NCI-H2227 (cell line): ENCODE results near the gene NFIB.
A peak's percentile ranks its signal among the peaks of the same experiment; 100 is the strongest.

ENCODE experiments used
- DNase-seq: peaks from one replicate; lab custom pipeline; 2025; ENCODE audit not compliant: unreplicated experiment; lab: John Stamatoyannopoulos, UW

Gene NFIB

DNA sequence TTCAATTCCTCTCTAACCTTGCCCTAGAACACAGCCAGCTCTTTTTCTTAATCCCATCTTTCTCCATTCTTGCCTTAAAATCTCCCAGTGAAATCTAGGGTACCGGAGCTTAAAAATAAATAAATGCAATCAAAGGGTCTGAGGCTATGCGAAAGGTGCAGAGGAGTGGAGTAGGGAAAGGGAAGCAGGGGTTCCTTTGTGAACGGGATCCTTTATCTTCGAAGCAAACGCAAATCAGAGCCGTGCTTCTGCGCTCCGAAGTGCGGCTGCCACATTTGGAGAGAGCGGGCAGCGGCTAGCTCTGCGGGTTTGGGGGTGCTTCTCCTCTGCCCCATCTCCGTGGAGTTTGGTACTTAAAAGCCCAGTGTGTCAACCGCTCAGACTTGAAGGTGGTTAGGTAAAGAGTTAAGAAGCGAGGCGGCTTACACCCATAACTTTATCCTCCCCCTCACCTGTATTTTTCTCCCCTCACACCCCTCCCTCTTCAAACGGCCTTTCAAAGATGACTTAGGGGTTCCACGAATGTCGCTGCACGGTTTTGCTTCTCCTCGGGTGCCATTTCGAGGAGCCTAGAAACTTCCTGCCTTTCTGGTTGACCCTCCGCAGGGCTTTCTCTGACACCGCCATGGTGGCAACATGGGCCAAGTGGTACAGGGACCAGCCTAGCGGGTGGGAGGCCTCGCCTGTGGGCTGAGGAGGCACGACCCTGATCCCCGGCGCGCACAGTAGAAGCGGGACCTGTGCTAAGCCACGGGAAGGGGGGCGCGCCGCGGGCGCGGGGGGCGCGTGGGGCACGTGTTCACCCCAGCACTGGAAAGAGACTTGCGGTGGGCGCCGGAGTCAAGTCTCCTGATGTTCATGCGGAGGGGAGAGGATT is 31.7 kb upstream of the NFIB start:
- peak; percentile 2 for DNase-seq

DNA sequence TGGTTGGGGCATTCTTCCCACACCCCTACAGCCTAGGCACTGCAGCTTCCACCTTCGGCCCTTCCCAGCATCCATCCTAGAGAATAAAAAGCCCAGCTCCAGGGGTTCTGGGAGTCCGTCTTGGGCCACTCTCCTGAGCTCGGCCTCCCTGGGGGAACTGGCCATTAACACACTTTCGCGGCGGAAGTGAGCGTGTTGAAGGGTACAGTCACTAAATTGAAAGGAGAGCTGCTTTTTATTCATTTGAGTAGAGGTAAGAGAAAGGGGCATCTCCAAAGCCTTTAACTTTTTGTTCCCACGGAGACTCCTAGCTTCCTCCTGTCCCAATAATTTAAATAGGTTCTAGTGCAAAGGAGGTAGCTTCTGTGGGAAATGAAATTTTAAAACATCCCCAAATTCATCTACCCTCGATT is 31.0 kb upstream of the NFIB start:
- DNase-seq: no peak

DNA sequence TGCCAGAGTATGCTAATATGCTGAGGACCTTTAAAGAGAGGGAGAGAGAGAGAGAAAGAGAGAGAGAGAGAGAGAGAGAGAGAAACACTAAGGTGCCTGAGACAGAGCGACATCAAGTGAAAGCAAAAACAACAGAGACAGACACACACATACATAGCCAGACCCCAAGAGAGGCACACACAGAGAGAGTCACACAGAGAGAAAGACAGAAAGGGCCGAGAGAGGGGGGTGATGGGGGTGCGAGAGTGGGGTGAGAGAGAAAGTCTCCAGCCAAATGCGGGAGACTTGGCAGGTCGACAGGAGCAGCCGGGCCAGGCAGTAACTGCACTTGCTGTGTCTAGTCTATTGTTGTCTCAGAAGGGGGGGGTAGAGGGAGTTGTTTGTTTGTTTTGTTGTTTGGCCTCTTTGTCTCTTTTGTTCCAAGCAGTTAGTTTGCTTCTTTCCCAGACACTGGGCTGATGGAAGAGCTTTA is 30.1 kb upstream of the NFIB start:
- DNase-seq: no peak

DNA sequence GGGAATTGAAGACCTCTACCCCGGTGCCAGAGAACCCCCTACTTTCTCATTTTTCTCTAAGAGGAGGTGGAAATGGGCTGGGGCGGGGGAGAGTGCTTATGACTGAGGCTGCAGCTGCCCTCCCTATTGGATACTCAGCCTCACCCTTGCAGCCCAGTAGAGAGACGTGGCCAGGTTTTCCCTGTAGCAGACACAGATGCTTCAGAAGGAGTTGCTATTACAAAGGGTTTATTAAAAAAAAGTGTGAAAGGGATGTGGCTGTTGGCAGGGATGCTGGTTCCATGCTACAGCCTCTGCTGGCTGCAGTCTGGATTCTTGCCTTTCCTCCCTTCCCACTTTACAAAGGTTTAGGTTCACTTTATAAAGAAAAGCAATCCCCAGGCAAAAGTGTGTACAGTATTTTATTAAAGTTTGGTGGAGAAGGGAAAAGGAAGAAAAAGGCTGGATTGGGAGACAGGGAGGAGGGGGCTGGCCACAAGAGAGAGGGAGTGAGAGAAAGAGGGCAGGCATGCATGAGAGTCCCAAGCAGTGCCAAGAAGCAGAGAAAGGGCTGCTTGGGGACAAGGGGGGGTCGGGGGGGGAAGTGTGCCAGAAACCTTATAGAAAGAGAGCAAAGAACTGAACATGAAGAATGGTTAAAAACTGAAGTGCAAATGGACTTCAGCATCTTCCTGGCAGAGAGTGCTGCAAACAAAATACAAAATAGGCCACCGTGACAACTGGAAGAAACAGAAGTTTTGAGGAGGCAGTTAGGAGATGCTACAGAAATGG is 29.5 kb upstream of the NFIB start:
- no peak for DNase-seq

DNA sequence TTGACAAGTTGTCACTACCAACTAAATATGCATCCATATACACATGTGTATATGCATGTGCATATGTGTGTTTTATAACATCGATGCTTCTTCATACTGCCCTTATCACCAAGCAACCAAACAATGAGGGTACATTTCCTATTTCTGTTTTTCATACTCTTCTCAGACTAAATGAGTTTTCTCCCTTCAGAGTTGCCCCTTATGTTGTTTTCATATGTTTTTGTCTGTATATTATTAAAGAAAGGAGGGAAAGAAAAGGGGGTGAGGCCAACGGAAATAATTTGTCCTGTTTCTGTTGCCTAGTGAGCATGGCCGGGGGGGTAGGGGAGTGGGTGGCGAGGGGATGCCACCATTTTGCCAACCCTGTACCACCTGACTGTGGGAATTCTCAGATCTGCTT is 28.8 kb upstream of the NFIB start:
- no peak for DNase-seq

DNA sequence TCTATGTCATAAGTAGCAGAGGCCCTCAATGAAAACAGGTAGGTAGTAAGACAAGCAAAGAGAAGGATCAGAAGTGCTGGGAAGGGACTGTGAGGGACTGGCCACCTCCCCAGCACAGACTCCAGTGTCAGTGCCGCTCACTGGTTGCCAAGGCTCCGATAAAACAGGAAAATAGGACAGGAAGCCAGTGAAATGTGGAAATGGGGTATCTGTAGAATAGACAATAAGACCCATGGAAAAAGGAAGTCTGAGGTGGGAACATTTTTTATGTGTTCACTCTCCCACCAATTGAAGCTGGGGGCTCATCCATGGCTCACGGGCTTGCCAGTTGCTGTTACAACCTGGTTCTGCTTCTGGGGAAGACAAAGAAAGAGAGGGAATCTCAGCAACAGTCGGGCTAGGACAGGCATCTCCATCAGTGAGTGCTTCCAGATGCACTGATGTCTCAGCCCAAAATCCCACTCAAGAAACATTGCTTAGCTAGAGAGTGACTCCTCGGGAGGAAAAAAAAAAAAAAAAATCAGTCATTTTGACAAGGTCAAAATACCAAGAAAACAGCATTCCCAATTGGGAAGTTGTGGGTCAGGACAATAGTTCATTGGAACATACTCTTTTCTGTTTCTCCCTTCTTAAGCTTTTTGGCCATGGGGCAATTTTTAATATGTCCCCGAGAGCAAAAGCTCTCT is 27.6 kb upstream of the NFIB start:
- DNase-seq: no peak

DNA sequence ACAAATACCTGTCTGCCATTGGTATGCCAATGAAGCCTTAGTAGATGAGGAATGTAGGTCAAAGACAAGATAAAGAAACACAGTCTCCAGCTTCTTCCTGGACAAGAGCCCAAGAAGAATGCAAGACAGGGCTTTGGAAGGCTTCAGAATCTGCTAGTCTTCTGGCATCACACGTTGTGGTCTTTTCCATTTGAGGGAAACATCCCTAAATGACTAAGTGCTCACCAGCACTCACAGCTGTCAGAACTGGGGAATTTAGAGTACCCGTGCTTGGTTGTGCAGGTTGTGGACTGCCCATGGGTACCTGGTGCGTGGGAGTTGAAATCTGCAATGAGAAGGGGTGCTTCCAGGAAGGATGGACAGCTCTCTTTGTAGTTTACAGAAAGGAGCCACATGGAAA is 27.1 kb upstream of the NFIB start:
- DNase-seq: no peak

DNA sequence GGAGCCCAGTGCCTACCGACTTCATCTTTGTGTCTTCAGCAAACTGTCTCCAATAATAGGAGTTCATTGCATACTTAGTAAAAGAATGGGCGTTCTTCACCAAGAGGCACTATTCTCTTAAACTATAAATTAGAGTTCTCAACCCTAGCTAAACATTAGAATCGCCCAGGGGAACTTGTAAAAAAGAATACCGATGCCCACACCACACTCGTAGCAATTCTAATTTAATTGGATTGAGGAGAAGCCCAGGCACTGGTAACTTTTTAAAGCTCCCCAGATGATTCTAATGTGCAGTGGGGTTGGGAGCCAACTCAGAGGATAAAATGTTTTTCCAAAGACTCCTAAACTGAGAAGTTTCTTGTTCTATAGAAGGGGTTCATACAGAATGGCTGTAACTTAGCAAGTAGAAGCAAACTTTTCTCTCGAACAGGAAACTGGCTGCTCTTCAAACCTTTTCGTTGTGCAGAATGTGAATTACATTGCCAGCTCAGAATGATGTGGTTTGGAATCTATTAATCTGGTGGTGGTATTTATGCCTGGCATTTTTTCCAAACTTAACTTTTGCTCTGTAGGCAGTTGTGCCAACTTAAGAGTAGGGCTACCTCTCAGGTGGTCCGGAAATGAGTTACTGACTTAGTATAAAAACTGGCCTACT is 26.4 kb upstream of the NFIB start:
- no peak for DNase-seq

DNA sequence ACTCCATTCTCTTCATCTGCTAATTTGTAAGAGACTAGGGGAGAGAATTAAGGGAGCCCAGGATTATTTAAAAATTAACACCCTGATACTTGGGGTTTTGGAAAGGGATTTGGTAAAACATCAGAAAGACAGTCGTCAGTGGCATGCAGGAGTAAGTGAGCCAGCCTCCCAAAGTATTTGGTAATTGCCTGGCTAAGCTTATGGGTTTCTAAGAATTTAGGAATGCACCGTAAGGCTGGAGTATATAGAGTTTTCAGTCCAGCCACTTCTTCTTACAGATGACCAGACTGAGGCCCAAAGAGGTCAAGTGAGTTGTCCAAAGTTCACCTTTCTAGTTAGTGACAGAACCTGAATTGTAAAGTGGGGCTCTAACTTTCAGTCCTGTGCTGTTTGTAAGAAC is 25.8 kb upstream of the NFIB start:
- no peak for DNase-seq

DNA sequence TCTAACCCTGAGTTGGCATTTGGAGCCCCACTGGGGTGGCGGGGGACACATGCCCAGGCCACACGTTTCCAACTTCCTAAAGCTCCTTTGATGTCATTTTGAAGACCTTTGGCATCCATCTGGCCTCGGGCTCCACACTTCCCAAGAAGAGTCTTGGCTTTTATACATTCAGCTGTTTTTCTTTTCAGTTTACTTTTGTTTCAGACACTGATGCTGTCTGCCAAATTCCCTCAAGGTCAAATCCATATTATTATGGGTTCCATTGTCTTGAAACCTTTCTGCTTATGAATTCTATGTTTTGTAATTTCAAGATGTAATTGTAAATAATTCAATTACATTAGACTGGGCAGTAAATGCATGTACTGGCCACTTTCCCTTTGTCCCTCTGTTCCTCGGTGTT is 23.7 kb upstream of the NFIB start:
- no peak for DNase-seq

DNA sequence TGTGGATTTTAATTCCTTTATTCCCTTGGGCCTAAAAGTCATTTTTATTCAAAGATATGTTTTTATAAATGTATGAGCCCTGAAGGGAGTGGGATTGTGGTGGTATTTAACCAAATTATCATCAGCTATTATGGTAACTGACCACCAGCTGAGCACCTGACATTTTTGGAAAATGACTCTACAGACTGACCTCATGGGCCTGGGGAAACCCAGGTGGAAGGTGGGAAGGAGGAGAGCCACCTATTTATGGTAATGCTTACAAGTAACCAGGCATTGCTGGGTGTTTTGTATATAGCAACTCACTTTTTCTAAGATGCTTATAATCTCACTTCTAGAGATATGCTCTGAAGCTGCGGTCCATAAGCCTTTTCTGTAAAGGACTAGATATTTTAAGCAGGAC is 22.3 kb upstream of the NFIB start:
- no peak for DNase-seq

DNA sequence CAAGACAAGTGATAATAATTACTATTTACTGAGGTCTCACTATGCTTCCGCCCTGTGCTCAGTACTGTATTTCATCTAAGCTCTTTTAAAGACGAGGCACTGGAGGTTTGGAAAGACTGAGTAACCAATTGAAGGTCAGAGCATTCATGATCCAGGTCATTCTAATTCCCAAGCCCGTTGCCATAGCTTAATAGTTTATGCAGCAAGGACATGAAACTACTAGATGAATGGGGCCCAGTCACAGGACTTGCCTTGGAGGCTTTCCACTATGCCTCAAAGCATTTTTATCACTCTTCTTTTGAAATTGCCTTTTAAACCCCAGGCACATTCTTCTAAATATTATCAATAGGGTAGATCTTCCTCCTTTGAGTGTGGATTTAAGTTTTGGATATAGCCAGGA is 17.2 kb upstream of the NFIB start:
- DNase-seq: no peak

DNA sequence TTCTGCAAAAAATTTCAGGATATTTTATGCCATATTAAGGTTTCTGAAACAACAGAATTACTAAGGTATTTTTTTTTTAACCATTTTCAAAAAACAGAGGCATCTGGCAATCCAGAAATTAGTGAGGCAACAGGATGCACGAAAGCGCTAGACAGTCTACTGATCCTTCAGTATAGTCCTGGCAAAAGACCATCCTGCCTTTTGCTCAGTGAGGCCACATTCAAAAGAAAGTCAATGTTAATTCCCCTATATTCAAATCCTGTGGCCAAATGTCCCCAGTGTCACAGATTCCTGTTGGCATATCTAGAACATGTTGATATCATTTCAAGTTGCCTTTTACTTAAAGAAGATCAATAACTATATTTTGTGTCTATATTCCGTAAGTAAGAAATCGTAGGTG is 13.1 kb upstream of the NFIB start:
- no peak for DNase-seq

DNA sequence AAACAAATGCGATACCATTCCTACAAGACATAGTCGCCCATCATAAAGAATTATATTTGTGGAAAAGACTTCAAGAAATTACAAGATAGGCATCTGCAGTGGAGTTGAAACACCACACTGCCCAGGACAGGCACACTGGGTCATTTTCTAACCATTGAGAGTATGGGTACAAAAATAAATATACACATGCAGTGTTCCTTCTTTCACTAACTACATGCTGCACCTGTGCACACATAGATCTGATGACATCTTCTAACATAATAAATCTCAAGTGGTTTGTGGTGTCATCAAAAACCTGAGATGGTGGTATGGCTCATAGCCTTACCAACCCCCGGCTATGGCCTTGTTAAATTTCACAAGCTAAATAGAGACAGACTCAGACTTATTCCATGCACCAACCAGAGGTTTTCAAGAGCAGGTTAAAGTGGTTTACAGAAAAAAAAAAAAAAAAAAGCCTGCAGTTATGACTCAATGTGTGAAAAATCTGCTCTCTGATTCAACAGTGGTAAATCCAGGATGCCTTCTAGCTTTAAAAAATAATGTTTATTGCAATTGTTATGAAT is 12.4 kb upstream of the NFIB start:
- peak; percentile 27 for DNase-seq

DNA sequence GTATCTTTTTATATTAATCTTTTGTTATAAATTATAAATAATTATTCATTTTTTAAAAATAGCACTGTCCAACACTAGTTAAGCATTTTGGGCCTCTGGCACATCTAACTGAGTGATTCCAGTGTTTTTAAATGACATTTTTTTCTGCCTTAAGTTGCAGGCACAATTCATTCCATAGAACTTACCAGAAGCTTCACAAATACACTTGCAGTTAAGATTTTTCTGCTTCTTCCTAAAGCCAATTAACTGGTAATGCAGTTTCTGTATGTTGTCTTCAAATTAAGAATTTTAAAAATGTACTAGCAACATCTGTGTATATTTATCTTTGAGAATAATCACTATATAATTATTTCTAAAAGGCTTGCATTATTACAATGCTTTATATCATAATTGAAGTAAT is 11.2 kb upstream of the NFIB start:
- DNase-seq: no peak

DNA sequence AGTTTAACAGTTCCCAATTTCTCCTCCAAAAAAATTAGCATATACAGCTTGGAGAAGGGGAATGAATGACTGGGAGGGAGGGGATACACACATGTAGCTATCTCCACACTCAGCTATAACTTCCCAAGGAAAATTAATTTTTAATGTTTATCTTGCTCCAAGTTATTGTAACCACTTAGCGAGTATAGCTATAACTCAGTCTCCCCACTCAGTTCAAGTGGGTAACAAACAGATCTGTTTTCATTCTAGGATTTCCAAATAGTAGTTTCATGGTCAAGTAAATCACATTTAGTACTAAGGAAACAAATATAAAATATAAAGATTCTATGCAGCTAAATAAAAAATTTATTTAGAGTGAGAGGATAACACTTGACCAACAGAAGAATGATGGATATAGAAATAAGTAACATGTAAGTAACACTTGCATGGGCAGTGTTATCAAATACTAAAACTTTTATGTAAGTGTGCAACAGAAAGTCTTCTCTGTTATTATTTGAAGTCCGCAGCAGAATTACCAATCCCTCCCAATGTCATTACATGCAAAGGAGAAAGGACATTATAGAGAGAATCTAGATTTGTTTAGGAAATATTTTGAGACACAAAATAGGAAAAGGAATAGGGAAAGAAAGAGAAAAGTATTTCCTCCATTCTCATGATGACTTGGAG is 10.2 kb upstream of the NFIB start:
- no peak for DNase-seq

DNA sequence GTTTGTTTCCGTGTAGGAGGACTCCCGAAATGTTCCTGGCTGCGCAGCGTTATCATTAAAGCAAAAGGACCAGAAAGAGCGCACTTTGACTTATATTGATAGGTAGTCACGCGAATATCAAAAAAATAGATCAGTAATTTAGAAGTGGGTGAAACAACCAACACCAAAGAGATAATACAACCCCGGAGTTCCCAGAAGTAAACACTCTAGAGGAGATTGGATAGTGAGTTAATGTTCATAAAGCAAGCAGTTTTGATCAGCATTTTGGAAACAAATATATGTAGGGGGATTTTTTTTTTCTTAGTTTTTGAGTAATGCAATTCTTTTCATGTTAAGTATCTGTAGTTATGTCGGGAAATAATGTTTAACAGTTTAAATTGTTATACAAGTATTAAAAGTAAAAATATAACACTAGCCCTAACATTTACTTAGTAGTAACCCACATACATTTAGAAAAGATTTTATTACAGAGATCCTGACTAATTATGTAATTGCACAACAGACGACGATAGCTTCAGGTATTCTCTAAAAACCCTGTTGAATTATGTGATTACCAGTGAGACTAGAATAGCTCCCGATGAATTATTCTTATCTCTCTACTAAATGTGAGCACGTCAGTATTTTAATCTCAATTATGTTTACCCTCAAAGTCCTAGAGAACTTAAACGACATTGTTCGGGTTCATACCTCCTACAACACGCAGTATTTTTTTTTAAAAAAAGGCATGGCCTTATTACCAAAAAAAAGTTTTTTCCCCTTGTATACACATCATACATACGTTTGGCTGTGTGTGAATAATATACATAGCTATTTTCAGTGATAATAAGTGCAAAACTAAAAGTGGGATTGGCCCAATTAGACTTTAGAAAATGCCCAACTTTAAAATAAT is 9.4 kb upstream of the NFIB start:
- no peak for DNase-seq

DNA sequence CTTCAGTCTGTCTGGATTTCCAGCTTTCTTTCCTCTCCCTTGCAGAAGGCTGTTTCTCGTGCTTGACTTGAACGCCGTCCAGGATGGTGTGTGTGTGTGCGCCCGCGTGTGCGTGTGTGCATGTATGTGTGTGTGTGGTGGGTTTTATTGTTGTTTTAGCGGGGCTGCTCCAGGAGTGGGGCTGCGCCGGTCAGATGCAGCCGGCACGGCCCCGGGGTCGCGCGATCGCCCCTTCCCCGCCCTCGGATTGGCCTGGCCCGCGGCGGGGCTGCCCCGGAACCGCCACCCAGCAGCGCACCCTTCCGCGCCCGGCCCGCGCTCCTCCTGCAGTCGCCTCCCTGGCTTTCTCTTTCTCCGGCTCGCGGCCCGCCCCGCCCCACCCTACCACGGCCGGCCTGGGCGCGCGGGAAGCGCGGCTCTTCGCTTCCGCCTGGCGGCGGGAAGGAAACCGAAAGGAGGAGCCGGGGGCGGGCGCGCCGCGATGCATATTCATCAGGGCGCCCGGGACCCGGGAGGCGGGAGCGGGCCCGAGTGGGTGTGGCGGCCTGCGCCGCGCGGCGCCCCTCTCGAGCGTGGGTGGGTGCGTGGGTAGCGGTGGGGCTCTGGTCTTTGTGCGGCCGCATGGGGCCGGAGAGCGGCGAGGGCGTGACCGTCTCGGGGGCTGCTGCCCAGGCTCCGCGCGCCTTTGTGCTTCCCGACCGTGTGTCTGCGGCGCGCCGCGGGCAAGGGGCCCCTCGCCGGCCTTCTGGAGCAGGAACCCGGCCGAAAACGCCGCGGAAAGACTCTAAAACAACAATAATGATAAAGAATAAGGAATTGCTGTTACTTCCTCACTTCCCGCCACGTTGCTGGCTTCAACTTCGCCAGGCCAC is 8.5 kb upstream of the NFIB start:
- DNase-seq: peak; percentile 96
